GM19239 (cell line): Measurements from ENCODE around the gene GCNA.
A peak's percentile ranks its signal among the peaks of the same experiment; 100 is the strongest.

Experiments
- DNase-seq: peaks from one replicate; pipeline ENCODE4 v3.0.0; 2011; ENCODE audit warnings: low spot score; ENCODE audit not compliant: insufficient read length
- FAIRE-seq: peaks from 2 replicates; lab custom pipeline; 2011; peaks lifted over from hg19 to GRCh38; lab: Jason Lieb, UNC

GCNA gene

DNA sequence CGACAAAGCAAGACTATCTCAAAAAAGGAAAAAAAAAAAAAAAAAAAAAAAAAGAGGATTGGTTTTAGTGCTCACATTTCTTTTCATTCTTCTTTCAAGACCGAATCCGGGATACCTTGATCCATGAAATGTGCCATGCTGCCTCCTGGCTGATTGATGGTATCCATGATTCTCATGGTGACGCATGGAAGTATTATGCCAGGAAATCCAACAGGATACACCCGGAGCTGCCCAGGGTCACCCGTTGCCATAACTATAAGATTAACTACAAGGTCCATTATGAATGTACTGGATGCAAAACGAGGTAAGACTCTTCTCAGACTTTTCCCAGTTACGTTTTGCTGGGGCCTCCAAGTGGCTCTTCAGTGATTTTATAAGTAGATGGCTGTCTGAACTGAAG lies 34.0 kb downstream of the GCNA start:
- DNase-seq = no peak
- FAIRE-seq = no peak

DNA sequence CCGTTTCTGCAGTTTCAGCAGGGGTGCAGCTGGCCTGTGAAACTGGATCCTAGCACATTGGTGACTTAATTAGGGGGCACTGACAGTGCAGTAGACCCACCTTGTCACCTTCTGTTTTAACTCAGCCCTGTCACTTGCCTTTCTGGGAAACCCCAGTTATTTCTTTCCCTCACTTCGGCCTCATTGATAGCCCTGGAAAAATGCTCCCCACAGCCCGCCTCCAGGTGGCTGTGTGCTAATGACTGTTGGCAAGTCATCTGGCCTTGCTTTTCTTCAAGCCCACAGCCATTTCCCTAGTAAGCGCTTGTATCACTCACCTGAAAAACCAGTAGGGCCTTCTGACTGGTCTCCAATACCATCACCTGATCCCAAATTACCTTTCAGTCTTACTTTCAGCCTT lies 36.8 kb downstream of the GCNA start:
- no peak for FAIRE-seq
- no peak for DNase-seq

DNA sequence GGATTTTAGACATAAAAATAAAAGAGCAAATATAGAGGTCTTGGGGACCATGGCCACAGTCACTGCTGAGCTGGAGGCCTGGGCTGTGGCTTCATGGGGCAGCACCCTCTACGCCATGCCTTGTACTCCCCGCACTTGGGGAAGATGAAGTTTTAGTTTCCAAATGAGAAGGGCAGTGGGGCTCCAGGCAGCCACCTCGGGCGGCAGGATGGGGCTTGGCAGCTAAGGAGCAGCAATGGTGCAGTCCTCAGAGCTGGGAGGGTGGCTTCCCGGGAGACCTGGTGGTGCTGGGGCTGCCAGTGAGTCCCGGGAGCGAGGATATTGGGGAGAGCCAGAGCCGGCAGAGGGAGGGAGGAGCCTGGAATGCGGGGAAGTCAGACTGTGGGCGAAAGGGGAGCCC lies 37.7 kb downstream of the GCNA start:
- peak; percentile 90 for FAIRE-seq

DNA sequence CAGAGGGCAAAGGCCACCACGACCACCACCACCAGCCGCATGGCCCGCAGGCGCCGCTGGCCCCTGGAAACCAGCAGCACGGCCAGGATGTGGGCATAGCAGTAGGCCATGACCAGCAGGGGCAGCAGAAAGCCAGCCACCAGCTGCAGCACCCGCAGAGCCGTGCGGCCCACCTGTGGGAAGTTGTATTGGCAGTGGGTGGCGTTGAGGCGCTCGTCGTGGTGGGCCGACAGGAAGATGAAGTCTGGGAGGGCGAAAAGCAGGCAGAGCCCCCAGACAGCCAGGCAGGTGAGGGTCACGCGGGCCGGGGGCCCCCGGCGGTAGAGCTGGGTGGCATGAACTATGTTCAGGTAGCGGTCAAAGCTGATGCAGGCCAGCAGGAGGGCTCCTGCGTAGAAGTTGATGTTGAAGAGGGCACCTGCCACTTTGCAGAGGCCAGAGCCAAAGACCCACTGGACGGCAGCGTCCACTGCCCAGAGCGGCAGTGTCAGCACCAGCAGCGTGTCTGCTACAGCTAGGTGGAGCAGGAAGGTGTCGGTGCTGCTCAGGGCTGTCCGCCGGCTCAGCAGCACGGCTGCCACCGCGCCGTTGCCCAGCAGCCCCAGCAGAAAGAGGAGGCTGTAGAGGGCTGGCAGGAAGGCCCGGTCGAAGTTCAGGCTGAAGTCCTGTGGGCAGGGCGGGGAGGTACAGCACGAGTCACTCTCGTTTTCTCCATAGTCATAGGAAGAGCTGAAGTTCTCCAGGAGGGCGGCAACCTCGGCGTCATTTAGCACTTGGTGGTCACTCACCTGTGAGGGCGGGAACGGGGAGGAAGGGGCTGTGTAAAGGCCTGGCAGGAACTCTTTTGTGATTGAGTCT lies 38.7 kb downstream of the GCNA start:
- DNase-seq (no peak), FAIRE-seq (no peak)

More for the DNA sequence above, 37.7 kb downstream of the GCNA start:
- no peak for DNase-seq

DNA sequence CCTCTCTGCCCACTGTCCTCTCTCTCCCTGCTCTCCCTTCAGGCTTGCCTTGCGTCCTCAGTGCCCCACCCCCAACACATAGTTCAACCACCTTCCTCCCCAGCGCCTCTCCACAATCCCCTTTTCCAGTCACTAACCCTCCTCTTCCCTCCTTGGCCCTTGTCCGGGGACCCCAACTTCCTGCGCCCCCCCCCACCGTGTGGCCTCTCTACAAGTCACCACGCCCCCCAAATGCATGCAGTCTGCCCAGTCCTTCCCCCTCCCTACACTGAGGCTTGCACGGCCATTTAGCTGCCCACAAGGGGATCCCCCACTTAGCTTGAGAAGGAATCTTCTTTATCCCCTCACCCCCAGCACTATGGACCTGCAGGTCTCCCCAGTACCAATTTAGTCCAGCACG lies 39.5 kb downstream of the GCNA start:
- DNase-seq (no peak), FAIRE-seq (peak; percentile 65)

DNA sequence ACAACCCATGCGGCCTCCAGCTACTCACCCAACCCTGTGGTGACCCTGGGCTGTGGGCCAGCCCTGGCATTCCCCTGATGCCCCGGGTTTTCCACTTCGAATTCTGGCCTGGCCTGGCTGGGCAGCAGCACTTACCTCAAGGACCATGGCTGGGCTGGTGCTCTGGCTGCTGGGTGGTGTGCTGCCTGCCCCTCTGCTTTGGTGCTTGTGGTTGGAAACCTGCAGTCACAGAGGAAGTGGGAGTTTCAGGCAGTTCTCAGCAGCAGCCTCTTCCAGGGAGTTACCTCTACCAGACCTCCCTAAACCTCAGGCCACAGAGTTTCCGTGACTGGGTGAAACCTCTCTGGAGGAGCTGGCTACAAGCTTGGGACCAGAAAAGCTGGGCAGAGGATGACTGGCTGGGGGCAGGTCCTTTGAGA lies 40.1 kb downstream of the GCNA start, which contains the start of gene CXCR3:
Gene CXCR3 (minus strand): TSS at position 209 of the 419 bp plus-strand sequence. CDS start 62 bp downstream, at position 147.
- FAIRE-seq (peak; percentile 99), DNase-seq (peak; percentile 36)

DNA sequence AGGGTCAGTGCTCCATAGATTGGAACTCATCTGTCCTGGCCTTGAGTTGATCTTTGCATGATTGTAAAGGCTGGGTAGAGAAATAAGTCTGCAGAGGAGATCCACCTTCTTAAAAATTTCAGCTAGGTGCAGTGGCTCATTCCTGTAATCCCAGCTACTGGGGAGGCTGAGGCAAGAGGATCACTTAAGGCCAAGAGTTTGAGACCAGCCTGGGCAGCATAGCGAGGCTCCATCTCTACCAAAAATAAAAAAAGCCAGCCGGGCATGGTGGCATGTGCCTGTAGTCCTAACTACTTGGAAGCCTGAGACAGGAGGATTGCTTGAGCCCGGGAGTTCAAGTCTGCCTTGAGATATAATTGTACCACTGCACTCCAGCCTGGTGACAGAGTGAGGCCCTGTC lies 40.5 kb downstream of the GCNA start:
- DNase-seq (no peak), FAIRE-seq (no peak)

DNA sequence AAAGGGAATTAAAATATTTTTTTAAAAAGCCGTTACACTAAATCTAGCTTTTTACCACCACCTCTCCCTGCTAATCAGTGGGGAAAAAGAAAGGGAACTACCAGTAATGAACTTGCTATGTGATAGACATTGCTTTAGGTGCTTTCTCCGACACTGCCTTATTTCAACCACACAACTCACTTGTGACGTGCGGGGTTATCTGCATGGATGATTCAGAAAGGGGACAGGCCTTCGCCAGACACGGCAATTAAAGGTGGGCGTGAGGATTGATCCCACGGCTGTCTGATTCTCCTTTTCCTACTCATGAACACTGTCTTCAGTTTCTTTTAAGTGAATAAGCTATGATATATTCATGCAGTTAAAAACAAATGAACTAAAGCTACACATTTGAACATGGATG lies 41.0 kb downstream of the GCNA start:
- no peak for DNase-seq
- no peak for FAIRE-seq

DNA sequence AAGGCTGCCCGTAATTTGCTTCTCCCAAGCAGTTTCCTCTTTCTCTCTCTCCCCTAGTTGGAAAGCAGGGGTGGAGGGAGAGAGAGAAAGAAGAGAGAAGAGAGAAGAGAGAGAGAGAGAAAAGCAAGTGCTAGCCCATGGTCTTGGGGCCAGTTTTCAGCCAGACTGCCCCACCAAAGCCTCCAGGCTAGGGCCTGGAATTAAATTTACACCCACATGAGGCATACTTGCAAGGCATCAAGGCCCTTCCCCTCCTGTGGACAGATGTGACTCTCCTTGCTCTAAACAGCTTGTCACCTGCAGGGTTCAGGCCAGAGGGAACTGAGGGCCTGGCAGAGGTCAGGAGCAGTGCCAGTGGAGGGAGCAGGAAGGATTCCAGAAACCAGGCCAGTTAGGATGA lies 41.7 kb downstream of the GCNA start:
- FAIRE-seq (peak; percentile 77), DNase-seq (no peak)

DNA sequence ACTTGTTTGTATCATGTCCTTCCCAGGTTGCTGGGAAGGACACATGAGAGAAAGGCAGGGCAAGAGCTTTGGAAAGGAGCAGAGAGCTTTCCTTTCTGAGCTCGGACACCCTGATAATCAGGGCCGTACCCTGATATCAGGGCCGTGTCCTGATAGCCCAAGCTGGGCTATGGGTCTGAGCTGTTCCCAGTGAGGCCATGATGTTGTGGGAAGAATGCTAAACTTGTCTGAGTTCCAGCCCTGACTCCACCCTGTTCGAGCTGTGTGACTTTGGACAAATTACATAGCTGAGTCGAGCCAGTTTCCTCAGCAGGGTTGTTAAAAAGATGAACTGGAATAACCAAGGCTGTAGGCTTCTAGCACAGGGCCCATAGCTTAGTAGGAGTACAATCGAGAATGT lies 43.4 kb downstream of the GCNA start:
- FAIRE-seq = no peak
- DNase-seq = no peak

DNA sequence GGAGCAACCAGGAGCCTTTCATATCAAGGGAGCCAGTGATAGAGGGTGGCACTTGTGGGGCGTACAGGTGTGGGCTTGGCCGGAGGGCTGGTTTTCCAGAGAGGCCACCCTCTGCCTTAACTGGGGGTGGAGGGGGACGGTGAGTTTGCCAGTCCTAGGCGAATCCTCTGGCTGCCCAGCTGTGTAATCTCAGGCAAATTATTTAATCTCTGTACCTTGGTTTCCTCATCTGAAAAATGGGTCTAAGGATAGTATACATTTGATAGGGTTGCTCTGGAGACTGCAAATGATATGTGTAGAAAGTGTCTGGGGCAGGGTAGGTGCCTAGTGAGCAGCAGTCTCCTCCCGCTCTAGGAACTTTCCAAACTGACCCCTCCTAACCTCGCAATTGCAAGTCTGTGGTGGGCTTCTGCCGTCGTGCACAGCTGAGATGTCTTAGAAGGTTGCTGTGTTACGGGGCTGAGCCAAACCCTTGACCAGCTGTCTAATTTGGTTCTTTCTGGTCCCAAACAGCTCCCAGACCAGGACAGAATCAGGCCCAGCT lies 43.9 kb downstream of the GCNA start:
- FAIRE-seq = no peak
- no peak for DNase-seq

DNA sequence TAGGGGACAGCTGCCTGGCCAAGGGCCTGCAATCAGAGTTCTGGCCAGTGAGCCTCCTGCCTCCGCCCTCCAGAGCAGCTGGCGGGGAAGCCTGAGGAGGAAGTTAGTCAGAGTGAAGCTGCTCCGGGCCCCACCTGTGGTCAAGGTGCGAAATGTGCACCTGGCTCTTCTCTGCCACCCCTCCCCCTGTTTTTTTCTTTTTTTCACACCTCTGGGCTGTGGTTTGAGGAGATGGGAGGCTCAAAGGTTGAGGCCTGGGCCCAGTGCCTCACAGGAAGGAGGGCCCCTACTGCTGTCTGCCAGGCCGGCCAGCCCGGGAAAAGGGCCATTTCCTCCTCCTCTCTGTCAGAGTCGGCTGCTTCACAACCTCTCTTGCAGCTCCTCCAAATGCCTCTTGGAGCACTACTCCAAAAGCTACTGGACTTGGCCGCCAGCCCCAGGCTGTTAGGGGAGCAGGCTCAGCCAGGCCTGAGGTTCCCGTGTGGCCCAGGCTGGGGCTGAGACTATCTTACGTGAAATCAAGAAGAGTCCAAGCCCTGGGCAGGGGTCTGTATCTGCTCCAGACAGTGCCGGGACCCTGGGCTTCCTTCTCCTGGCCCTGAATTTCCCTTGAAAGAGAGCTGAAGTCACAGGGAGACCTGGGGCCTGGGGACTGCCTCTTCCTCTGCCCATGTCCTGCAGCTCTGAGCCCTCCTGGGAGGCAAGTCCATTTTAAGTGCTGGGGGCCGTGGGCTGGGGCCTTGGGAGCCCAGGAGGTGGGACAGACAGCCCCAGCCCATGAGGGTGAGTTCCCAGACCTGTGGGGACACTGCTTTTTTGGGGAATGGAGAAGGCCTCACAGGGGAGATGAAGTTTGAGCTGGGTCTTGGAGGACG lies 44.6 kb downstream of the GCNA start:
- peak; percentile 98 for FAIRE-seq
- DNase-seq = no peak

DNA sequence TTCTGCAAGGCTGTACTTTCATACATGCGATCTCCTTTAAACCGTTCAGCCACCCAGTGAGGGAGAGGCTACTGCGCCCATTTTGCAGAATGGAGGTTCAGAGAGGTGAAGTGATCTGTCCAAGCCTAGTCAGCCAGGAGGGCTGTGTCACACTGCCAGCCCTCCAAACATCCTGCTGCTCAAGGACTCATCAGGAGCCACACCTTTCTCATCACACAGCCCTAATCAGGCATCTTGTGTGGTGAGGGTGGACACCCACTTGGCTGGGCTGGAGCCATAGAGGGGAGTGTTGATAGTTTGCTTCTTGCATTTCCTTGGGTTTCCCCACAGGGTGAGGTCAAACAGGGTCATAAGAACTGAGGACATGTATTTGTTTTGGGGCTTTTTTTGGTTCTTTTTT lies 45.5 kb downstream of the GCNA start:
- DNase-seq (no peak), FAIRE-seq (peak; percentile 88)

DNA sequence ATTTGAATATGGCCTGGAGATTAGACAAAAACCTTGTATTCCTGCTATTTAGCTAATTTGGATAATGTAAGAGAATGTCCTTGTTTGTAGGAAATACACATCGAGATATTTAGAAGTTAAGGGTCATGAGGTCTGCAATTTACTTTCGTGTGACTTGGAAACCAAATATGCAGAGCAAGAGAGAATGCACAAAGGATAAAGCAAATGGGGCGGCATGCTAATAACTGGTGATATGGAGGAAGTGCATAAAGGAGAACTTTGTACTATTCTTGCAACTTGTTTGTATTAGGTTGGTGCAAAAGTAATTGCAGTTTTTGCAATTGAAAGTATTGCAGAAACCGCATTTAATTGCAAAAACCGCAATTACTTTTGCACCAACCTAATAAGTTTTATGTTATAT lies 47.2 kb downstream of the GCNA start:
- DNase-seq = no peak

DNA sequence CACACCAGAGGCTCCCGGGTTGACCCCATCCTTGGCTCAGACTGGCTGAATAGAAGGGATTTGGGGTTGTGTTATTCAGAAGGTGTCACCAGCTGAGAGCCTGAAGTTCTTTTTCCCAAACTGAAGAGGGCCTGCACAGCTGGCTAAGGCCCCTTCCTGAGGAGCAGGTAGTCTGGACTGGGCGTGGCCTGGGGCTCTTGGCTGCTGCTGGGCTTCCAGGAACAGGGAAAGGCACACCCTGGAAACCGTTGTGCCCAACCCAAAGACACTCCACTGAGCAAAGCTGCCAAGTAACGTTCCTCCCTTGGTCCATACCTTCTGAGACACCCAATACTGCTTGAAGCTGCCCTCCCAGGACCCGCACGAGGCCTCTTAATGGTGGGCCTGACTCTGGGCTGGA lies 48.3 kb downstream of the GCNA start:
- DNase-seq (no peak), FAIRE-seq (no peak)

More for the DNA sequence above, 47.2 kb downstream of the GCNA start:
- FAIRE-seq = peak; percentile 67

DNA sequence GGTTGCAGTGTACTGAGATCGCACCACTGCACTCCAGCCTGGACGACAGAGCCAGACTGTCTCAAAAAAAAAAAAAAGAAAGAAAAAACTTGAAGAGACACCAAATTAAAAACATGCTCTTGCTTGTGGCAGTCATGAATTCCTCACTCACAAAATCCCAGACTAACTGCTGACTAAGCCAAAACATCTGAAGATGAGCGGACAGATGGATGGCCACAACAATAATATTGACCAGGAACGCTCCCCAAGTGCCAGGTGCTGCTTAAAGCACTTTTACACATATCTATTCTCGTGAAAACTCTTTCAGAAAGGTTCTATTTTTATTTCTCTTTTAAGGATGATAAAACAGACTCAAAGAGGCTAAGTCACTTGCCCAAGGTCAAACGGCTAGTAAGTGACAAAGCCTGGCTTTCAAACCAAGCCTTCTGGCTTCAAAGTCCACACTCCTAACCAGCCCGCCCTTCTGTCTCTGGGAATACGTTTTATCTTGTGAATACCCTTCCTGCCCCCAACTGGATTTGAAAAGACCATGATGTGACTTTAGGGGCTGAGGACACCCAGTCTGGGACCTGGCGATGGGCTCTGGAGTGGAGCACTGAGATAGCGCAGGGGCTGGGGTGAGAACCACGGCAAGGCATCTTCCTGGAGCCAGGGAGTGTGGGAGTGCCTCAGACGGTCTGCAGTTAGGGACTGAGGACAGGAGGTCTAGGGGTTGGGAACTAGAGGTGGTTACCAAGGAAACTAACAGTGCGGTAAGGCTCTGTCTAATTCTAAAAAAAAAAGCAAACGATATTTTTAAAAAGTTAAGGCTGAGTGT lies 49.6 kb downstream of the GCNA start:
- DNase-seq (no peak), FAIRE-seq (peak; percentile 26)

DNA sequence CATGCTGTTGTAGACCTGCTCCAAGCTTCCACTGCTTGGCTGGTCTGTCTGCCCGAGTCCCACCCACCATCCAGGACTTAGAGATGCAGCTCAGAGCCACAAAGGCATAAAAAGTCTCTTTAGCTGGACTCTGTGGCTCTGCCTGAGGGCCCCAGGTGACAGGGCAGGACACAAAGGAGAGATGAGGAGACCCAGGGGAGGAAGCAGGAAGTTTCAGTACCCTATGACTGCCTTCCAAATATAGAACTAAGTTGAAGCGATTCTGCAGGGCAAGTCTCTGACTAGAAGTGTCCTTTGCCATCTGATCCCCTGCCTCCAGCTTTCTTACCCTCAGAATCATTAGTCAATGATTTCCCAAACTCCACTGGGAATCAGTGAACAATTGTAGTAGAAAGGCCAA lies 51.2 kb downstream of the GCNA start:
- DNase-seq (no peak), FAIRE-seq (peak; percentile 91)

DNA sequence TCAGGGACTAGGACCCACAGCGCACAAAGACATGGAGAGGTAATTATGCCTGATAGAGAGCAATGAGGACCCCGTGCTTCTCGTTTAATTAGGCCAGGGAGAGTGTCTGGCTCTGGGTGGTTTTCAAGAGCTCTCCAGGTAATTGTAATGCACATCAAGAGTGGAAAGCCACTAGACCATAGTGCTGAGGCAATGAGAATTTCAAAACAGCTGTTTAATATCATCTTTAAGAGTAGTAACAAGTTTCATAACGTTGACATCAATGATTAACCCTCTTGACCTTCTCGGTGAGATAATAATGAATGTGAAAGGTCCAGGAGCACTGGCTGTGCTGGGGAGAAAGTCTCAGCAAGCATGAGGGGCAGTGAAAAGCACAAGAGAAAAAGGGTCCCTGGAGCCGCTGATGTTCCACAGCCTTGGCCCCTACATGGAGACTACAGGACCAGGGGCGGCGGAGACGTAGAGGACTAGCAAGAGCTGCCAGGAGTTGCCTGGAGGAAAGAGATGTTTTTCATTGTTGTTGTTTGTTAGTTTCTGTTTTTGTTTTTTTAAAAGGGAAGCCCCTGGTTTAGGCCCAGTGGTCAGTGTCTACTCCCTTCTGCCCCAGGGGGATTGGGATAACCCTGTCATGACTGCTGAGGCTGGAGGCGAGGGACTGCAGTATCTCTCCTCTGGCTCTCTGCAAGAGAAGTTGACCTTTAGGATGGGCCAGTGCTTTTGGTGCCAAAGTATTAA lies 54.9 kb downstream of the GCNA start:
- no peak for DNase-seq
- peak; percentile 99 for FAIRE-seq

DNA sequence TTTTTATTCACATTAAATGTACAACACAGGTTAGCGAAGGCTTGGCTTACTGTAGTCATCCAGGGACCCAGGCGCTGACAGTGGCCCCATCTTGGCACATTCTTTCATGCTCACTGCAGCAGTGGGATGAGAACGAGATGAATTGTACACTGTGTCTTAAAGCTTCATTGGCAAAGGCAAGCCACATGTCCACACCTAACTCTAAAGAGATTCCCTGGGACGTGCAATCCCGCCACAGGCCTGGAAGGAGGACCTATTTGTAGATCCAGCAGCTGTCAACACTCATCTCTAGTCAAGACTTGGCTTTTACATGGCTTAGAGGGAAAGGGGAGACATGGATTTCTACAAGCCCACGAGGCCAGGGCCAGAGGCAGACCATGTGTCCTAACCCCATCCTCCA lies 56.1 kb downstream of the GCNA start:
- no peak for DNase-seq
- peak; percentile 44 for FAIRE-seq
